A673 (cell line): ENCODE results near the gene TPGS2. TPM values are rescaled to one million over a fixed set of nuclear protein-coding genes. Genes with fewer than 3 reads are reported as not detected.

Source experiments
- BruUV-seq: library from RNA; stranded (reverse); fragments of 400-500 nt; replicated peaks from 2 replicates; lab custom pipeline; 2021; lab: Mats Ljungman, UMichigan
- CTCF ChIA-PET: fragments of 300-600 bp; sonication (Branson Sonifier 250); formaldehyde crosslinking; loops from one replicate; lab custom pipeline; 2022; ENCODE audit warnings: antibody characterized with exemption; lab: Charles Lee
- POLR2A ChIA-PET: fragments of 300-600 bp; sonication (Branson Sonifier 250); formaldehyde crosslinking; loops from one replicate; lab custom pipeline; 2022; ENCODE audit warnings: antibody characterized with exemption; ENCODE audit not compliant: low non-redundant PET; lab: Charles Lee
- DNase-seq: peaks from one replicate; pipeline ENCODE4 v3.0.0-alpha.2; 2015; ENCODE audit warnings: low spot score
- H3K27ac ChIP-seq: fragments of 200-600 bp; sonication (generic); 2 replicates; pipeline ENCODE4 v1.5.1; 2016; ENCODE audit warnings: mixed run types, low read depth, mild to moderate bottlenecking, mixed read lengths, antibody characterized with exemption, low read length; ENCODE audit not compliant: poor library complexity, severe bottlenecking
- H3K27me3 ChIP-seq: fragments of 200-600 bp; sonication (generic); replicated peaks from 2 replicates; pipeline ENCODE4 v1.6.1; 2017; ENCODE audit warnings: mixed run types, low read depth, mild to moderate bottlenecking, mixed read lengths, antibody characterized with exemption, low read length; ENCODE audit not compliant: insufficient read depth, poor library complexity
- H3K36me3 ChIP-seq: fragments of 200-600 bp; sonication (generic); 2 replicates; pipeline ENCODE4 v1.6.1; 2016; ENCODE audit warnings: mixed run types, mild to moderate bottlenecking, mixed read lengths, antibody characterized with exemption, low read length; ENCODE audit not compliant: insufficient read depth, poor library complexity, severe bottlenecking
- H3K4me1 ChIP-seq: fragments of 200-600 bp; sonication (generic); 2 replicates; pipeline ENCODE4 v1.6.1; 2017; ENCODE audit warnings: mixed run types, mild to moderate bottlenecking, mixed read lengths, antibody characterized with exemption, low read length; ENCODE audit not compliant: insufficient read depth, poor library complexity, severe bottlenecking
- H3K4me3 ChIP-seq: fragments of 200-600 bp; sonication (generic); 2 replicates; pipeline ENCODE4 v1.5.1; 2016; ENCODE audit warnings: low read depth, mixed run types, mild to moderate bottlenecking, mixed read lengths, low read length; ENCODE audit not compliant: poor library complexity, severe bottlenecking
- H3K9me3 ChIP-seq: fragments of 200-600 bp; sonication (generic); 2 replicates; pipeline ENCODE4 v1.6.1; 2016; ENCODE audit warnings: mixed run types, low read depth, mild to moderate bottlenecking, mixed read lengths, antibody characterized with exemption, low read length; ENCODE audit not compliant: poor library complexity, severe bottlenecking
- EZH2 ChIP-seq: fragments of 200-600 bp; sonication (generic); IDR thresholded peaks from 2 replicates; pipeline ENCODE4 v1.6.1; 2017; ENCODE audit warnings: borderline replicate concordance, low read depth, mild to moderate bottlenecking, mixed read lengths, antibody characterized with exemption, low read length; ENCODE audit not compliant: poor library complexity, severe bottlenecking
- intact Hi-C: fragments of 100-400 bp; cut with micrococcal nuclease; formaldehyde crosslinking; loops from one replicate; pipeline ENCODE4 v1.10.0; 2022; ENCODE audit not compliant: unreplicated experiment
- total RNA-seq: library from RNA; stranded (reverse); gene quantifications from 2 replicates; pipeline ENCODE4 v1.2.3, GENCODE V29; 2021
- TF ChIP-seq, protein P1 (sequence below): fragments of 300-800, 200-600 bp; sonication (generic); conservative IDR thresholded peaks from 2 replicates; pipeline ENCODE4 v1.5.1; 2017; ENCODE audit warnings: low read depth, mild to moderate bottlenecking, antibody characterized with exemption, low read length, moderate library complexity, mixed read lengths

TPGS2 gene
- total RNA-seq, 1 experiment from 2014 or later: 106 TPM

- ChIA-PET POLR2A (no interaction called here), CTCF (no interaction called here)
- intact Hi-C loops: no loop called here
Observed at GRCh38 chr18:36871801-36872200, 43.0 kb upstream of the TPGS2 start.

GRCh38 chr18:36867056-36867455 lies 38.3 kb upstream of the TPGS2 start:
- H3K27ac ChIP-seq: no peak overlapping the region
- CTCF ChIA-PET: no interaction called here
- POLR2A ChIA-PET: no interaction called here
- no peak for TF ChIP-seq EZH2
- TF ChIP-seq, protein P1, sequence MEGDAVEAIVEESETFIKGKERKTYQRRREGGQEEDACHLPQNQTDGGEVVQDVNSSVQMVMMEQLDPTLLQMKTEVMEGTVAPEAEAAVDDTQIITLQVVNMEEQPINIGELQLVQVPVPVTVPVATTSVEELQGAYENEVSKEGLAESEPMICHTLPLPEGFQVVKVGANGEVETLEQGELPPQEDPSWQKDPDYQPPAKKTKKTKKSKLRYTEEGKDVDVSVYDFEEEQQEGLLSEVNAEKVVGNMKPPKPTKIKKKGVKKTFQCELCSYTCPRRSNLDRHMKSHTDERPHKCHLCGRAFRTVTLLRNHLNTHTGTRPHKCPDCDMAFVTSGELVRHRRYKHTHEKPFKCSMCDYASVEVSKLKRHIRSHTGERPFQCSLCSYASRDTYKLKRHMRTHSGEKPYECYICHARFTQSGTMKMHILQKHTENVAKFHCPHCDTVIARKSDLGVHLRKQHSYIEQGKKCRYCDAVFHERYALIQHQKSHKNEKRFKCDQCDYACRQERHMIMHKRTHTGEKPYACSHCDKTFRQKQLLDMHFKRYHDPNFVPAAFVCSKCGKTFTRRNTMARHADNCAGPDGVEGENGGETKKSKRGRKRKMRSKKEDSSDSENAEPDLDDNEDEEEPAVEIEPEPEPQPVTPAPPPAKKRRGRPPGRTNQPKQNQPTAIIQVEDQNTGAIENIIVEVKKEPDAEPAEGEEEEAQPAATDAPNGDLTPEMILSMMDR: no peak
- BruUV-seq: no TSS peak
- H3K27me3 ChIP-seq: no peaks in the 10 kb centered on the region
- no peak overlapping the region for H3K4me3 ChIP-seq
- DNase-seq: no peak
- H3K9me3 ChIP-seq: no peaks in the 10 kb centered on the region
- H3K36me3 ChIP-seq: no peaks in the 10 kb centered on the region
- intact Hi-C loops: no loop called here
- H3K4me1 ChIP-seq: no peaks in the 10 kb centered on the region

More at GRCh38 chr18:36871801-36872200, 43.0 kb upstream of the TPGS2 start:
- no peak overlapping the region for H3K27ac ChIP-seq
- H3K36me3 ChIP-seq: no peaks in the 10 kb centered on the region
- no TSS peak for BruUV-seq
- no peak overlapping the region for H3K4me3 ChIP-seq
- TF ChIP-seq EZH2: no peak
- TF ChIP-seq, protein P1: no peak
- H3K9me3 ChIP-seq: no peaks in the 10 kb centered on the region
- no peaks in the 10 kb centered on the region for H3K27me3 ChIP-seq
- no peaks in the 10 kb centered on the region for H3K4me1 ChIP-seq
- no peak for DNase-seq

- H3K4me3 ChIP-seq: no peak overlapping the region
- peaks cover 7% of the 10 kb centered on the region for H3K4me1 ChIP-seq
- ChIA-PET POLR2A (no interaction called here), CTCF (no interaction called here)
- BruUV-seq: no TSS peak
- no peaks in the 10 kb centered on the region for H3K36me3 ChIP-seq
- no peak for DNase-seq
- no peak overlapping the region for H3K27ac ChIP-seq
- intact Hi-C loops: no loop called here
- no peaks in the 10 kb centered on the region for H3K9me3 ChIP-seq
- H3K27me3 ChIP-seq: no peaks in the 10 kb centered on the region
- no peak for TF ChIP-seq EZH2
- TF ChIP-seq, protein P1: no peak
Observed at GRCh38 chr18:36862182-36862581, 33.4 kb upstream of the TPGS2 start.
